ENCODE results near the gene DMD.

DNA sequence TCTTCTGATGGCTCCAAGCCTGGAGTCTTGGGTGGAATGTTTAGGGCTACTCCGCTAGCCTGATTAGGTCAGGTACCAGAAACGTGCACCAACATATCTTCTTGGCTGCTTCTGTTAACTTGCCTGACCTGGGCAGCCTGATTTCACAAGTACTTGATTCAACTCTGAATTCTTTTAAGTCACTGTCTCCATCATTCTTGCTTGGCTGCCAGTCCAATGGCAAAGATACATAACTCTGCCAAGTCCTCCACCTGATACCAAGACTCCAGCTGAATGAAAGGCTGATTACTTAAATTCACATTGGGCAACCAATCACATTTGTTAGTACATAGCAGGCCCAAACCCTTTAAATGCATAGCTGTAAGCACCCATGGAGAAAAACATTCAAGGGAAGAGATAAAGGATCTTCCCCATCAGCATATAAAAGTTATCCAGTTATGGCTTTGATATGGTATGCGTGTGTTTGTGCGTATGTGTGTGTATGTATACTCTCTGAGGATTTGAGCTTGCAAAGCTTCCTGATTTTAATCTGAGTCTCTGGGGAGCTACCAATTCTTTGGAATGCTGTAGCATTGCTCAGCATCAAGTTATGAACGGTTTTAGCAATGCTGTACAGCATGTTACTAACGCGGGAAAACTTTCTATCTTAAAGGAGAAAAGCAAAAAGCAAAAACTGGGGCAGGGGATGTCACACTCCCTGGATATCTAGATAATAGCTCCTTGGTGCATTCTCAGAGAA, 917.2 kb downstream of the DMD start:
- TF ChIP-seq POLR2AphosphoS5 (IDR thresholded peaks at IDR 0.05) (no peak), CTCF (IDR thresholded peaks at IDR 0.05; ENCODE audit: poor library complexity, severe bottlenecking) (no peak), EP300 (conservative IDR thresholded peaks at IDR 0.05; ENCODE audit: poor library complexity, severe bottlenecking) (no peak), EZH2 (IDR thresholded peaks at IDR 0.05; ENCODE audit: borderline replicate concordance, insufficient read depth, low read length, poor library complexity, severe bottlenecking) (no peak), TAF1 (IDR thresholded peaks at IDR 0.05; ENCODE audit: low read depth) (no peak), REST (IDR thresholded peaks at IDR 0.05; ENCODE audit: borderline replicate concordance) (no peak), MXI1 (conservative IDR thresholded peaks at IDR 0.05; ENCODE audit: poor library complexity, severe bottlenecking) (no peak), RAD21 (conservative IDR thresholded peaks at IDR 0.05) (no peak), SMC3 (conservative IDR thresholded peaks at IDR 0.05; ENCODE audit: poor library complexity) (no peak)
